H7 (cell line): ENCODE results near the gene TMOD2. TPM values are rescaled to one million over a fixed set of nuclear protein-coding genes. Genes with fewer than 3 reads are reported as not detected.

Experiments
- DNase-seq: peaks from one replicate; pipeline ENCODE4 v3.0.0; 2012
- H3K27me3 ChIP-seq: 2 replicates; pipeline ENCODE4 v1.6.0; 2011; ENCODE audit warnings: mild to moderate bottlenecking, low read length; ENCODE audit not compliant: control insufficient read depth, insufficient read depth
- H3K36me3 ChIP-seq: replicated peaks from 2 replicates; pipeline ENCODE4 v1.5.1; 2011; ENCODE audit warnings: low read length; ENCODE audit not compliant: control insufficient read depth, insufficient read depth
- H3K4me3 ChIP-seq: 2 replicates; pipeline ENCODE4 v1.5.1; 2011; ENCODE audit warnings: low read depth, mild to moderate bottlenecking, control low read depth, low read length, moderate library complexity; ENCODE audit not compliant: insufficient read depth
- total RNA-seq: library from RNA; depleted of rRNA; stranded (reverse); fragments of >200 nt; shearing (Covaris generic); gene quantifications from 2 replicates; pipeline ENCODE4 v1.2.3, GENCODE V29; 2014; rRNA removed

The TMOD2 gene
- total RNA-seq, 1 experiment from 2014 or later = 1.2 TPM

GRCh38 chr15:51861557-51862359 lies 110.4 kb downstream of the TMOD2 start:
- Histone ChIP-seq H3K36me3 (peaks cover 2% of the 10 kb centered on the region; the same call in 1 of the 2 replicates), H3K4me3 (no peak overlapping the region), H3K27me3 (no peaks in the 10 kb centered on the region)
- DNase-seq = no peak

GRCh38 chr15:51863131-51863530 lies 111.7 kb downstream of the TMOD2 start:
- Histone ChIP-seq H3K27me3 (no peaks in the 10 kb centered on the region), H3K36me3 (peaks cover 2% of the 10 kb centered on the region; the same call in 1 of the 2 replicates), H3K4me3 (no peak overlapping the region)
- no peak for DNase-seq

GRCh38 chr15:51864408-51865056 lies 113.1 kb downstream of the TMOD2 start:
- Histone ChIP-seq H3K27me3 (no peaks in the 10 kb centered on the region), H3K4me3 (no peak overlapping the region), H3K36me3 (peaks cover 2% of the 10 kb centered on the region; the same call in 1 of the 2 replicates)
- peak; percentile 48 for DNase-seq

- DNase-seq = no peak
- H3K36me3 ChIP-seq = peaks cover 2% of the 10 kb centered on the region; the same call in 1 of the 2 replicates
- H3K4me3 ChIP-seq = no peak overlapping the region
- no peaks in the 10 kb centered on the region for H3K27me3 ChIP-seq
Measured at GRCh38 chr15:51865317-51865716, 113.9 kb downstream of the TMOD2 start.

Other genes starting within 250 kb of the TMOD2 start
- gene DMXL2, start 128.8 kb upstream of the TMOD2 start, total RNA-seq = 17.1 and 25.3 TPM in 2 replicates
- gene SCG3, start 70.1 kb upstream of the TMOD2 start, total RNA-seq = 8.9 and 19.0 TPM in 2 replicates
- 1.2 and 1.5 TPM in 2 replicates for gene LYSMD2, start 13.9 kb upstream of the TMOD2 start, total RNA-seq
- 28.4 and 35.6 TPM in 2 replicates for gene TMOD3, start 78.1 kb downstream of the TMOD2 start, total RNA-seq
- gene LEO1, start 220.2 kb downstream of the TMOD2 start, total RNA-seq = 15.1 and 26.9 TPM in 2 replicates